MM.1S (cell line): ENCODE results near the gene LBX1.

Experiments
- CTCF ChIP-seq: fragments of 300-600 bp; sonication (generic); IDR thresholded peaks from 2 replicates; pipeline ENCODE4 v1.5.1; 2016; ENCODE audit warnings: antibody characterized with exemption, low read length, mixed read lengths
- EZH2 ChIP-seq: fragments of 300-600 bp; sonication (generic); optimal IDR thresholded peaks from 2 replicates; pipeline ENCODE3; 2017; ENCODE audit warnings: low read depth, mild to moderate bottlenecking, antibody characterized with exemption, low read length, mixed read lengths
- EZH2phosphoT487 ChIP-seq: fragments of 300-600 bp; sonication (generic); IDR thresholded peaks from 2 replicates; pipeline ENCODE4 v1.6.1; 2018; ENCODE audit warnings: antibody characterized with exemption, low read length

- TF ChIP-seq CTCF, result no peak
- TF ChIP-seq EZH2, result no peak
- TF ChIP-seq EZH2phosphoT487, result no peak
Observed at GRCh38 chr10:101250136-101250535, 20.9 kb upstream of the LBX1 start.
